ENCODE results near the gene DENND1A. TPM values are rescaled to one million over a fixed set of nuclear protein-coding genes. Genes with fewer than 3 reads are reported as not detected.

Gene DENND1A
- total and polyA plus RNA-seq, 2 experiments from 2014 or later, result 13.1 to 28.7 TPM

DNA sequence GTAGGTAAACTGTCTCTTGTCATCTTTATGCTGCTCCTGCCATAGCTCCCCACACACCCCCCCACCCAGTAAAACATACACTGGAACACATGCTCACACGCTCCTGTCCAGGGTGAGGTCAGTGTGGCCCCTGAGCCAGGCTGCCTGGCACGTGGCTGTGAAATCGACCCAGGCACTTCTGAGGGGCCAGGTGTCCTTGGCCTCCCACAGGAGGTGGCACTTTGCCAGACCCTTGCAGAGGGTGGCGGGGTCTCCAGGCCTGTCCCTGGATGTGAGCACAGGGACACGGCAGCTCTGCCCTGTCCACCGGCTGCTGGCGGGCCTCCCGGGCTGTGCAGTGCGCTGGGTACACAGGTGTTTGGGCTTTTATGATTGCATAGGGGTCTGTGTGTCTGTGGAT, 583.9 kb downstream of the DENND1A start:
- no peak overlapping the region for H3K27ac Mint-ChIP-seq
- no peak for ATAC-seq
- no peaks in the 10 kb centered on the region for H3K36me3 Mint-ChIP-seq (ENCODE audit: low read depth)
- no peaks in the 10 kb centered on the region for H3K36me3 ChIP-seq (ENCODE audit: insufficient read depth)
- H3K9me3 Mint-ChIP-seq, result no peaks in the 10 kb centered on the region
- no peak overlapping the region for H2AFZ ChIP-seq
- H3K27me3 ChIP-seq (ENCODE audit: insufficient read depth), result no peaks in the 10 kb centered on the region
- H3K4me2 ChIP-seq, result no peak overlapping the region
- peaks cover 8% of the 10 kb centered on the region; the same call in 1 of the 2 replicates for H3F3A ChIP-seq (replicated peaks; ENCODE audit: low read depth)
- no peak overlapping the region for H3K4me3 Mint-ChIP-seq
- H3K9me2 ChIP-seq (ENCODE audit: insufficient read depth), result no peaks in the 10 kb centered on the region
- H3K4me1 ChIP-seq (ENCODE audit: insufficient read depth), result no peaks in the 10 kb centered on the region
- peaks cover 12% of the 10 kb centered on the region for H3K27me3 Mint-ChIP-seq (ENCODE audit: insufficient read depth, low read depth, poor library complexity)
- H3K27ac ChIP-seq (ENCODE audit: low read depth), result no peak overlapping the region
- TF ChIP-seq STAT1 (IDR thresholded peaks at IDR 0.05; ENCODE audit: unreplicated experiment) (no peak), ZNF331 (CRISPR knock-in tag; IDR thresholded peaks at IDR 0.05; ENCODE audit: low read depth) (no peak), CREB1 (CRISPR knock-in tag; IDR thresholded peaks at IDR 0.05; ENCODE audit: low read depth) (no peak), JUNB (IDR thresholded peaks at IDR 0.05; ENCODE audit: unreplicated experiment) (no peak), EZH2 (IDR thresholded peaks at IDR 0.05; ENCODE audit: low read depth, unreplicated experiment) (no peak)
- TF ChIP-seq, protein P1, sequence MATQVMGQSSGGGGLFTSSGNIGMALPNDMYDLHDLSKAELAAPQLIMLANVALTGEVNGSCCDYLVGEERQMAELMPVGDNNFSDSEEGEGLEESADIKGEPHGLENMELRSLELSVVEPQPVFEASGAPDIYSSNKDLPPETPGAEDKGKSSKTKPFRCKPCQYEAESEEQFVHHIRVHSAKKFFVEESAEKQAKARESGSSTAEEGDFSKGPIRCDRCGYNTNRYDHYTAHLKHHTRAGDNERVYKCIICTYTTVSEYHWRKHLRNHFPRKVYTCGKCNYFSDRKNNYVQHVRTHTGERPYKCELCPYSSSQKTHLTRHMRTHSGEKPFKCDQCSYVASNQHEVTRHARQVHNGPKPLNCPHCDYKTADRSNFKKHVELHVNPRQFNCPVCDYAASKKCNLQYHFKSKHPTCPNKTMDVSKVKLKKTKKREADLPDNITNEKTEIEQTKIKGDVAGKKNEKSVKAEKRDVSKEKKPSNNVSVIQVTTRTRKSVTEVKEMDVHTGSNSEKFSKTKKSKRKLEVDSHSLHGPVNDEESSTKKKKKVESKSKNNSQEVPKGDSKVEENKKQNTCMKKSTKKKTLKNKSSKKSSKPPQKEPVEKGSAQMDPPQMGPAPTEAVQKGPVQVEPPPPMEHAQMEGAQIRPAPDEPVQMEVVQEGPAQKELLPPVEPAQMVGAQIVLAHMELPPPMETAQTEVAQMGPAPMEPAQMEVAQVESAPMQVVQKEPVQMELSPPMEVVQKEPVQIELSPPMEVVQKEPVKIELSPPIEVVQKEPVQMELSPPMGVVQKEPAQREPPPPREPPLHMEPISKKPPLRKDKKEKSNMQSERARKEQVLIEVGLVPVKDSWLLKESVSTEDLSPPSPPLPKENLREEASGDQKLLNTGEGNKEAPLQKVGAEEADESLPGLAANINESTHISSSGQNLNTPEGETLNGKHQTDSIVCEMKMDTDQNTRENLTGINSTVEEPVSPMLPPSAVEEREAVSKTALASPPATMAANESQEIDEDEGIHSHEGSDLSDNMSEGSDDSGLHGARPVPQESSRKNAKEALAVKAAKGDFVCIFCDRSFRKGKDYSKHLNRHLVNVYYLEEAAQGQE (IDR thresholded peaks at IDR 0.05; ENCODE audit: unreplicated experiment), result no peak
- TF ChIP-seq, protein P2, sequence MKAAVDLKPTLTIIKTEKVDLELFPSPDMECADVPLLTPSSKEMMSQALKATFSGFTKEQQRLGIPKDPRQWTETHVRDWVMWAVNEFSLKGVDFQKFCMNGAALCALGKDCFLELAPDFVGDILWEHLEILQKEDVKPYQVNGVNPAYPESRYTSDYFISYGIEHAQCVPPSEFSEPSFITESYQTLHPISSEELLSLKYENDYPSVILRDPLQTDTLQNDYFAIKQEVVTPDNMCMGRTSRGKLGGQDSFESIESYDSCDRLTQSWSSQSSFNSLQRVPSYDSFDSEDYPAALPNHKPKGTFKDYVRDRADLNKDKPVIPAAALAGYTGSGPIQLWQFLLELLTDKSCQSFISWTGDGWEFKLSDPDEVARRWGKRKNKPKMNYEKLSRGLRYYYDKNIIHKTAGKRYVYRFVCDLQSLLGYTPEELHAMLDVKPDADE (IDR thresholded peaks at IDR 0.05), result no peak
- TF ChIP-seq, protein P3, sequence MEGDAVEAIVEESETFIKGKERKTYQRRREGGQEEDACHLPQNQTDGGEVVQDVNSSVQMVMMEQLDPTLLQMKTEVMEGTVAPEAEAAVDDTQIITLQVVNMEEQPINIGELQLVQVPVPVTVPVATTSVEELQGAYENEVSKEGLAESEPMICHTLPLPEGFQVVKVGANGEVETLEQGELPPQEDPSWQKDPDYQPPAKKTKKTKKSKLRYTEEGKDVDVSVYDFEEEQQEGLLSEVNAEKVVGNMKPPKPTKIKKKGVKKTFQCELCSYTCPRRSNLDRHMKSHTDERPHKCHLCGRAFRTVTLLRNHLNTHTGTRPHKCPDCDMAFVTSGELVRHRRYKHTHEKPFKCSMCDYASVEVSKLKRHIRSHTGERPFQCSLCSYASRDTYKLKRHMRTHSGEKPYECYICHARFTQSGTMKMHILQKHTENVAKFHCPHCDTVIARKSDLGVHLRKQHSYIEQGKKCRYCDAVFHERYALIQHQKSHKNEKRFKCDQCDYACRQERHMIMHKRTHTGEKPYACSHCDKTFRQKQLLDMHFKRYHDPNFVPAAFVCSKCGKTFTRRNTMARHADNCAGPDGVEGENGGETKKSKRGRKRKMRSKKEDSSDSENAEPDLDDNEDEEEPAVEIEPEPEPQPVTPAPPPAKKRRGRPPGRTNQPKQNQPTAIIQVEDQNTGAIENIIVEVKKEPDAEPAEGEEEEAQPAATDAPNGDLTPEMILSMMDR (conservative IDR thresholded peaks at IDR 0.05; ENCODE audit: low read depth in 2 of 2), result no peak
- H3K4me3 ChIP-seq, result no peak overlapping the region
- DNase-seq (ENCODE audit: low spot score), result no peak
- no peaks in the 10 kb centered on the region for H3K79me2 ChIP-seq (replicated peaks; ENCODE audit: insufficient read depth)
- no peaks in the 10 kb centered on the region for H4K20me1 ChIP-seq (replicated peaks; ENCODE audit: insufficient read depth)
- H3K4me1 Mint-ChIP-seq, result peaks cover 8% of the 10 kb centered on the region

DNA sequence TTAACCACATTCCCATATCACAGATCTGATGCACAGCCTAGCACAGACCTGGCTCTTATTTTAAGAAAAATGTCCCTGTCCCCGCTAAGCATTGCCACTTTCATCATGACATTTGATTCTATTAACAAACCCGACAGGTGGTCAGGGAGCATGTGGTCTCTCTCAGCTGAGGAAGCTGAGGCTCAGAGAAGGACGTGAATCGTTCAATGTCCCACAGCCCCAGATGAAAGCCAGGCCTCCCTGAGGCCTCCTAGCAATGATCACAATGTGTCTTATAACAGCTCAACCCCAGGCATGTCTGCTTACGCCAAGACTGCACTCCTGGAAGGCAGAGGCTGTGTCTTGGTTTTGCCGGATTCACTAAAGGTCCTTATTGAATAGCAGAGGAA, 584.4 kb downstream of the DENND1A start:
- no peaks in the 10 kb centered on the region for H3K9me3 Mint-ChIP-seq
- Histone ChIP-seq H3K36me3 (ENCODE audit: insufficient read depth) (no peaks in the 10 kb centered on the region), H3K27me3 (ENCODE audit: insufficient read depth) (no peaks in the 10 kb centered on the region), H3K4me2 (no peak overlapping the region), H2AFZ (0 out of 2 replicates have a peak overlapping the region, but pooled peaks have one; percentile 43), H3K9me2 (ENCODE audit: insufficient read depth) (no peaks in the 10 kb centered on the region), H4K20me1 (replicated peaks; ENCODE audit: insufficient read depth) (no peaks in the 10 kb centered on the region), H3K4me3 (no peak overlapping the region), H3K4me1 (ENCODE audit: insufficient read depth) (no peaks in the 10 kb centered on the region), H3F3A (replicated peaks; ENCODE audit: low read depth) (peaks cover 8% of the 10 kb centered on the region; the same call in 1 of the 2 replicates), H3K27ac (ENCODE audit: low read depth) (0 out of 2 replicates have a peak overlapping the region, but pooled peaks have one; percentile 14), H3K79me2 (replicated peaks; ENCODE audit: insufficient read depth) (no peaks in the 10 kb centered on the region)
- no peak for ATAC-seq
- no peak overlapping the region for H3K4me3 Mint-ChIP-seq
- peaks cover 10% of the 10 kb centered on the region for H3K4me1 Mint-ChIP-seq
- peaks cover 9% of the 10 kb centered on the region for H3K27me3 Mint-ChIP-seq (ENCODE audit: insufficient read depth, low read depth, poor library complexity)
- TF ChIP-seq ZNF331 (CRISPR knock-in tag; IDR thresholded peaks at IDR 0.05; ENCODE audit: low read depth), result no peak
- no peak for TF ChIP-seq EZH2 (IDR thresholded peaks at IDR 0.05; ENCODE audit: low read depth, unreplicated experiment)
- TF ChIP-seq CREB1 (CRISPR knock-in tag; IDR thresholded peaks at IDR 0.05; ENCODE audit: low read depth), result no peak
- TF ChIP-seq NANOG (IDR thresholded peaks at IDR 0.05; ENCODE audit: borderline replicate concordance), result no peak
- no peaks in the 10 kb centered on the region for H3K36me3 Mint-ChIP-seq (ENCODE audit: low read depth)
- no peak overlapping the region for H3K27ac Mint-ChIP-seq
- DNase-seq (ENCODE audit: low spot score), result no peak
